HG03442 (cell line): Measurements from ENCODE around the gene PPFIA3.
A peak's percentile ranks its signal among the peaks of the same experiment; 100 is the strongest.
"Not testable (repeated sequence)": the region's sequence is repeated elsewhere in the genome, so short reads cannot be mapped to it uniquely, and the experiment has no call there.

Experiments
- ATAC-seq: cut with Tn5 transposase; IDR thresholded peaks from one replicate; pipeline ENCODE4 v1.9.1; 2021; ENCODE audit warnings: mild to moderate bottlenecking, moderate library complexity; ENCODE audit not compliant: unreplicated experiment

PPFIA3 gene

DNA sequence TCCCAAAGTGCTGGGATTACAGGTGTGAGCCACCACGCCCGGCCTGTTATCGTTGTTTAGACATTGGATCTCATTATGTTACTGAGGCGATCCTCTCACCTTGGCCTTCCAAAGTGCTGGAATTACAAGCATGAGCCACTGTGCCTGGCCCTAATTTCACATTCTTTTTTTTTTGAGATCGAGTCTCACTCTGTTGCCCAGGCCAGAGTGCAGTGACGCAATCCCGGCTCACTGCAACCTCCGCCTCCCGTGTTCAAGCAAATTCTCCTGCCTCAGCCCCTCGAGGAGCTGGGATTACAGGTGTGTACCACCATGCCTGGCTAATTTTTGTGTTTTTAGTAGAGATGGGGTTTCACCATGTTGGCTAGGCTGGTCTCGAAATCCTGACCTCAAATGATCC is 3.9 kb downstream of the PPFIA3 start:
- not testable (repeated sequence) for ATAC-seq

GRCh38 chr19:49125025-49125731 is 5.8 kb downstream of the PPFIA3 start:
- no peak for ATAC-seq

DNA sequence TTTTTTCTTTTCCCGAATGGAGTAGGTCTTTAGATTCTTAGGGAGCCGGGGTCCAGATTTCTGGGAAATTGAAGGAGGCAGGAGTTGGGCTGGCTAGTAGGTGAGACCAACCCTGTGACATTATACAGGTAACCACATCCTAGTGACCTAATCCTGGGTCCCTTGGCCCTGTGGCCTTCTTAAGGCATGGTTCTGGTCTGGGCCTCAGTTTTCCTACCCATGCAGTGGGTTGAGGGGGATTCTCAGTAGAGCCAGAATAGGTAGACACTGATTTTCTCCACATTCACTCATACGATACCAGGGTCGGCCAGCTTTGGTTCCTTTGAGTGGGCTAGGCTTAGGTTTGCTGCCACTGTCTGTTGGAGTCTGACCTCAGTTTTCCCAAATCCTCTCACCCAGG is 7.2 kb downstream of the PPFIA3 start:
- ATAC-seq = no peak

DNA sequence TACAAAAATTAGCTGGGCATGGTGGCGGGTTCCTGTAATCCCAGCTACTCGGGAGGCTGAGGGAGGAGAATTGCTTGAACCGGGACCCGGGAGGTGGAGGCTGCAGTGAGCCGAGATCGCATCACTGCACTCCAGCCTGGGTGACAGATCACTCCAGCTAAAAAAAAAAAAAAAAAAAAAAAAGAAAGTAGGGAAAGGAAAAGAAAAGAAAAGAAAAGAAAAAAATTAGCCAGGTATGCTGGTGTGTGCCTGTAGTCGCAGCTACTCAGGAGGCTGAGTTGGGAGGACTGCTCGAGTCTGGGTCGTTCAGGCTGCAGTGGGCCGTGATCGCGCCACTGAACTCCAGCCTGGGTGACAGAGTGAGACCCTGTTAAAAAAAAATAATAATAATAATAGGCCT is 7.9 kb downstream of the PPFIA3 start:
- ATAC-seq = not testable (repeated sequence)

GRCh38 chr19:49127674-49128544 is 8.6 kb downstream of the PPFIA3 start:
- peak; percentile 77 for ATAC-seq

GRCh38 chr19:49128545-49129237 is 9.3 kb downstream of the PPFIA3 start:
- ATAC-seq = no peak

DNA sequence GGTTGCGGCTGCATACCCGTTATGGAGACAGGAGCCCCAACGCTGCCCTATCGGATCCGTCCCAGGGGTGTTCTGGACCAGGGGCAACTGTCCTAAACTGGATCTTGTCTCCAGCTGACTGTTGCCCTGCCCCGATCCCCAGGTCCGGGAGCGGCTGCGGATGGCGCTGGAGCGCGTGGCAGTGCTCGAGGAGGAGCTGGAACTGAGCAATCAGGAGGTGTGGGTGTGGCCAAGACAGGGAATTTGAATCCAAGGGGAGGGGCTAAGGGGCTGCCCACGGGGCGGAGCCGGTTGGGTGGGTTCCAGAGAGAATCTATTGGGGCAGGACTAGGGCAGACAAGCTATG is 9.9 kb downstream of the PPFIA3 start:
- no peak for ATAC-seq

DNA sequence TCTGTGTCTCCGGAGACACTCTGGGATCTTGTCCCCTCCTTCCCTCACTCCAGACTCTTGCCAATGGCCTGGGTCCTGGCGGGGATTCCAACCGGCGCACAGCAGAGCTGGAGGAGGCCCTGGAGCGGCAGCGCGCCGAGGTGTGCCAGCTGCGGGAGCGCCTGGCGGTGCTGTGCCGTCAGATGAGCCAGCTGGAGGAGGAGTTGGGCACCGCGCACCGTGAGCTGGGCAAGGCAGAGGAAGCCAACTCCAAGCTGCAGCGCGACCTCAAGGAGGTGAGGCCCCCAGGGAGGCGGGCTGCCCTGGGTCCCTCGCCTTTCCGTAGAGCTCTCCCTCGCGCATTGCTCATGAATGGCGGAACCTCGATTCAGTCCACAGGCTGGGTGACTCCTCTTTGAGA is 11.0 kb downstream of the PPFIA3 start:
- ATAC-seq = no peak

- no peak for ATAC-seq
These were observed 13.7 kb downstream of the PPFIA3 start for GRCh38 chr19:49132974-49133609.

DNA sequence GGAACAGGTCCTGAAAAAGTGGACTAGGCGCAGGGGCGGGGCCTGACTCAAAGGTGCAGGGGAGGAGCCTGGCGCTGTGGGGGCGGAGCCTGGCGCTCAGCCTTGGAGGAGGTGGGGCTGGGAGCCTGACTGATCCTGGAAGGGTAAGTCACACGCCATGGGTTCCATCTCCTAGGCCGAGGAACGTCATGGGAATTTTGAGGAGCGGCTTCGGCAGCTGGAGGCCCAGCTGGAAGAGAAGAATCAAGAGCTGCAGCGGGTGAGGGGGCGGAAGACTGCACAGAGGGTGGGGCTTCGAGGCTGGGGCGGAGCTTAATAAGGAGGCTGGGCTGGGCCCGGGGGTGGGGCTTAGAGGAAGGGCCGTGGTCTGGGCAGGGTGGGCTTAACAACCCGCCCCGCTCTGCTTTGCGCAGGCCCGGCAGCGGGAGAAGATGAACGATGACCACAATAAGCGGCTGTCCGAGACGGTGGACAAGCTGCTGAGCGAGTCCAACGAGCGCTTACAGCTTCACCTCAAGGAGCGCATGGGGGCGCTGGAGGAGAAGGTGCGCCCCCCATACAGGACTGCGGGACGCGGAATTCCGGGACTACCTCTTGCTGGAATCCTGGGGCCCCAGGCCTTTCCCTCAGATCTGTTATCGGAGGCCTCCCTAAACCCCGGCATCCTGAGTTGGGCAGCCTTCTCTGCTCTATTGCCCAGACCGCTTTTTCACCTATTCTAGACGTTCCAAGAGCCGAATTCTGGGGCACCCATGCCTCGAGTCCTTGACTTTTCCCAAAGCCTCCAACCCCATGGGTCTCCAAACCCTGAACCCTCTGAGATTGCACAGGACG is 14.5 kb downstream of the PPFIA3 start:
- no peak for ATAC-seq

- ATAC-seq = no peak
These were observed 16.3 kb downstream of the PPFIA3 start for GRCh38 chr19:49135686-49136085.

- no peak for ATAC-seq
These were observed 17.4 kb downstream of the PPFIA3 start for GRCh38 chr19:49136771-49137171.

DNA sequence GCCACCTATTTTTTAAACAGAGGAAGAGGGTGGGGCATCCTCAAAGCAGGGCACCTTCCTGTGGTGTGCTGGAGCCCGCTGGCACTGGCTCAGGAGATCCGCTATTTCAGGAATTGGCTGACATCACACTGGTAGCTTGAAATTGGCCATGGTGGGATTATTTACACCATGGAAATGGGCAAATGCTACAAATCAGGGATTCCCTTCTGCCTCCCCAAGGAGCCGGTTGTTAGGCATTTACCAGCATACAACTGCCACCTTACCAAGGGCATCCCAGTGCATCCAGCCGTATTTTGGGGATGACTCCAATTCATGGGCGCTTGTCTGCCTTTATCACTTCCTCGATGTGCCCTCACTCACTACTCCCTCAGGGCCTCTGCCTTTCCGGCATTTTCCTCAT is 21.6 kb downstream of the PPFIA3 start:
- ATAC-seq = no peak

GRCh38 chr19:49141352-49141751 is 22.0 kb downstream of the PPFIA3 start:
- no peak for ATAC-seq

DNA sequence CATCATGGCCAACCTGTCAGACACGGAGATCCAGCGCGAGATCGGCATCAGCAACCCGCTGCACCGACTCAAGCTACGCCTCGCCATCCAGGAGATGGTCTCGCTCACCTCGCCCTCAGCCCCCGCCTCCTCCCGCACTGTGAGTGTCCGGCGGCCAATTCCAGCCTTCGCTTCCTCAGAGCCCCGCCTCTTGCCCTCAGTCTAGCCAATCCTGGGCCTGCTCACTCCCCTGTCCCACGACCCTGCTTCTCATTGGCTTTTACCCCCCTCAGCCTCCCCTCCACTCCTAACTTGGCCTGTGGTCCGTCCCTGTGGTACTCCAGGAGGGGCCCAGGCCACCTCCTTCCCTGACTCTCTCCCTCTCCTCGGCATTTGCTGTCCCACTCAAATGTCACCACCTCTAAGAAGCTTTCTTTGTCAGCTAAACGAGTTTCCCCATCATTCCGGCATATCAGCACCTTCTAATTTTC is 23.6 kb downstream of the PPFIA3 start:
- peak; percentile 46 for ATAC-seq

- ATAC-seq = no peak
These were observed 26.4 kb downstream of the PPFIA3 start for GRCh38 chr19:49145573-49146407.

GRCh38 chr19:49146408-49146770 is 27.0 kb downstream of the PPFIA3 start:
- not testable (repeated sequence) for ATAC-seq

- no peak for ATAC-seq
These were observed 28.8 kb downstream of the PPFIA3 start for GRCh38 chr19:49148044-49148682.
